Measurements from ENCODE around the gene SPPL3. TPM values are rescaled to one million over a fixed set of nuclear protein-coding genes. Genes with fewer than 3 reads are reported as not detected.
"Not testable (repeated sequence)": the region's sequence is repeated elsewhere in the genome, so short reads cannot be mapped to it uniquely, and the experiment has no call there.

The SPPL3 gene
- total and polyA plus RNA-seq, 5 donors, result 10.9 to 32.4 (median 31.0) TPM

GRCh38 chr12:120920178-120920577, 16.0 kb upstream of the SPPL3 start:
- intact Hi-C loops (cut with DNase I), result no loop called here
- no peaks in the 10 kb centered on the region for H3K4me1 ChIP-seq (ENCODE audit: control insufficient read depth, insufficient read depth, low read length)
- H3K27ac ChIP-seq (ENCODE audit: low read length), result no peak overlapping the region
- H3K4me3 ChIP-seq (ENCODE audit: low read length), result no peak overlapping the region
- H3K9me3 ChIP-seq (ENCODE audit: control insufficient read depth, low read length), result no peaks in the 10 kb centered on the region
- WGBS, result 86% methylated on average over 3 of the region's 3 CpGs
- no peaks in the 10 kb centered on the region for H3K27me3 ChIP-seq (ENCODE audit: control insufficient read depth, insufficient read depth)
- ATAC-seq (no peak), DNase-seq (no peak)

- Histone ChIP-seq H3K9me3 (ENCODE audit: control insufficient read depth, low read length) (no peaks in the 10 kb centered on the region), H3K4me1 (ENCODE audit: control insufficient read depth, insufficient read depth, low read length) (no peaks in the 10 kb centered on the region), H3K27ac (ENCODE audit: low read length) (no peak overlapping the region), H3K4me3 (ENCODE audit: low read length) (no peak overlapping the region), H3K27me3 (ENCODE audit: control insufficient read depth, insufficient read depth) (no peaks in the 10 kb centered on the region)
- intact Hi-C loops (cut with DNase I), result no loop called here
- 90% methylated on average over 2 of the region's 2 CpGs for WGBS
- DNase-seq (no peak), ATAC-seq (no peak)
These were observed 13.6 kb upstream of the SPPL3 start for GRCh38 chr12:120917748-120918147.

- Histone ChIP-seq H3K4me3 (ENCODE audit: low read length) (no peak overlapping the region), H3K4me1 (ENCODE audit: control insufficient read depth, insufficient read depth, low read length) (no peaks in the 10 kb centered on the region), H3K9me3 (ENCODE audit: control insufficient read depth, low read length) (no peaks in the 10 kb centered on the region), H3K27ac (ENCODE audit: low read length) (no peak overlapping the region), H3K27me3 (ENCODE audit: control insufficient read depth, insufficient read depth) (no peaks in the 10 kb centered on the region)
- DNase-seq (no peak), ATAC-seq (no peak)
- intact Hi-C loops (cut with DNase I), result no loop called here
- WGBS, result 97% methylated on average over 14 of the region's 14 CpGs
These were observed 12.4 kb upstream of the SPPL3 start for GRCh38 chr12:120916561-120916960.

- intact Hi-C loops (cut with DNase I), result no loop called here
These were observed 10.6 kb upstream of the SPPL3 start for GRCh38 chr12:120914794-120915193.

GRCh38 chr12:120909633-120910298, 5.6 kb upstream of the SPPL3 start:
- intact Hi-C loops (cut with DNase I), result loop anchor here in 1 of 4 donors (10.0 kb wide), 1 partner anchor 185 kb away; the partner anchor contains the start of gene ACADS
- no peak overlapping the region for H3K4me3 ChIP-seq (ENCODE audit: low read length)
- H3K27ac ChIP-seq (ENCODE audit: low read length), result no peak overlapping the region
- H3K27me3 ChIP-seq (ENCODE audit: control insufficient read depth, insufficient read depth), result no peaks in the 10 kb centered on the region
- no peaks in the 10 kb centered on the region for H3K4me1 ChIP-seq (ENCODE audit: control insufficient read depth, insufficient read depth, low read length)
- DNase-seq (no peak), ATAC-seq (no peak)
- WGBS, result 60% methylated on average over 5 of the region's 5 CpGs
- H3K9me3 ChIP-seq (ENCODE audit: control insufficient read depth, low read length), result no peaks in the 10 kb centered on the region

More at GRCh38 chr12:120914794-120915193, 10.6 kb upstream of the SPPL3 start:
- DNase-seq, result no peak
- Histone ChIP-seq H3K27me3 (ENCODE audit: control insufficient read depth, insufficient read depth) (no peaks in the 10 kb centered on the region), H3K4me1 (ENCODE audit: control insufficient read depth, insufficient read depth, low read length) (no peaks in the 10 kb centered on the region), H3K27ac (ENCODE audit: low read length) (no peak overlapping the region), H3K9me3 (ENCODE audit: control insufficient read depth, low read length) (no peaks in the 10 kb centered on the region), H3K4me3 (ENCODE audit: low read length) (no peak overlapping the region)
- no peak for ATAC-seq
- WGBS, result 87% methylated on average over 7 of the region's 7 CpGs

GRCh38 chr12:120905856-120906384, 1.8 kb upstream of the SPPL3 start:
- Histone ChIP-seq H3K27ac (ENCODE audit: low read length) (no peak overlapping the region), H3K4me1 (ENCODE audit: control insufficient read depth, insufficient read depth, low read length) (peaks cover 2% of the 10 kb centered on the region), H3K27me3 (ENCODE audit: control insufficient read depth, insufficient read depth) (no peaks in the 10 kb centered on the region), H3K4me3 (ENCODE audit: low read length) (no peak overlapping the region), H3K9me3 (ENCODE audit: control insufficient read depth, low read length) (no peaks in the 10 kb centered on the region)
- intact Hi-C loops (cut with DNase I), result loop anchor here in 1 of 4 donors (10.0 kb wide), 1 partner anchor 181 kb away; the partner anchor contains the start of gene ACADS
- 87% methylated on average over 5 of the region's 5 CpGs for WGBS
- DNase-seq (no peak), ATAC-seq (no peak)

GRCh38 chr12:120903412-120904196, 554 bp downstream of the SPPL3 start:
- Histone ChIP-seq H3K9me3 (ENCODE audit: control insufficient read depth, low read length) (no peaks in the 10 kb centered on the region), H3K27me3 (ENCODE audit: control insufficient read depth, insufficient read depth) (no peaks in the 10 kb centered on the region), H3K27ac (ENCODE audit: low read length) (peak overlapping the region; percentile 92), H3K4me1 (ENCODE audit: control insufficient read depth, insufficient read depth, low read length) (peaks cover 2% of the 10 kb centered on the region), H3K4me3 (ENCODE audit: low read length) (peak overlapping the region; percentile 98)
- peak; percentile 36 to 51 for ATAC-seq
- intact Hi-C loops (cut with DNase I), result loop anchor here in 1 of 4 donors (10.0 kb wide), 1 partner anchor 179 kb away; the partner anchor contains the start of gene ACADS
- under 1% methylated on average over 85 of the region's 85 CpGs for WGBS
- peak; percentile 63 to 84 (median 84) for DNase-seq

- intact Hi-C loops (cut with DNase I), result loop anchor here in 1 of 4 donors (10.0 kb wide), 1 partner anchor 178 kb away; the partner anchor contains the start of gene ACADS
- Histone ChIP-seq H3K27ac (ENCODE audit: low read length) (peak overlapping the region; percentile 92), H3K27me3 (ENCODE audit: control insufficient read depth, insufficient read depth) (no peaks in the 10 kb centered on the region), H3K9me3 (ENCODE audit: control insufficient read depth, low read length) (no peaks in the 10 kb centered on the region), H3K4me1 (ENCODE audit: control insufficient read depth, insufficient read depth, low read length) (peaks cover 5% of the 10 kb centered on the region), H3K4me3 (ENCODE audit: low read length) (peak overlapping the region; percentile 98)
- 7% methylated on average over 15 of the region's 15 CpGs for WGBS
- DNase-seq (no peak), ATAC-seq (no peak)
These were observed 1.2 kb downstream of the SPPL3 start for GRCh38 chr12:120902846-120903411.

GRCh38 chr12:120901818-120902217, 2.3 kb downstream of the SPPL3 start:
- intact Hi-C loops (cut with DNase I), result loop anchor here in 1 of 4 donors (10.0 kb wide), 1 partner anchor 177 kb away; the partner anchor contains the start of gene ACADS
- no peak overlapping the region for H3K4me3 ChIP-seq (ENCODE audit: low read length)
- 78% methylated on average over 4 of the region's 4 CpGs for WGBS
- DNase-seq (no peak), ATAC-seq (no peak)
- no peaks in the 10 kb centered on the region for H3K9me3 ChIP-seq (ENCODE audit: control insufficient read depth, low read length)
- no peak overlapping the region for H3K27ac ChIP-seq (ENCODE audit: low read length)
- no peaks in the 10 kb centered on the region for H3K27me3 ChIP-seq (ENCODE audit: control insufficient read depth, insufficient read depth)
- peaks cover 6% of the 10 kb centered on the region for H3K4me1 ChIP-seq (ENCODE audit: control insufficient read depth, insufficient read depth, low read length)

GRCh38 chr12:120901101-120901500, 3.1 kb downstream of the SPPL3 start:
- ATAC-seq; DNase-seq; H3K27ac ChIP-seq (ENCODE audit: low read length); H3K4me3 ChIP-seq (ENCODE audit: low read length); H3K4me1 ChIP-seq (ENCODE audit: control insufficient read depth, insufficient read depth, low read length); H3K9me3 ChIP-seq (ENCODE audit: control insufficient read depth, low read length); H3K27me3 ChIP-seq (ENCODE audit: control insufficient read depth, insufficient read depth): not testable (repeated sequence)
- intact Hi-C loops (cut with DNase I), result loop anchor here in 1 of 4 donors (10.0 kb wide), 1 partner anchor 176 kb away; the partner anchor contains the start of gene ACADS
- 81% methylated on average over 5 of the region's 5 CpGs for WGBS
